HEK293 (cell line): ENCODE data around the gene THOP1.
A peak's percentile ranks its signal among the peaks of the same experiment; 100 is the strongest.

Experiments
- GFI1B ChIP-seq: fragments of 450-650 bp; formaldehyde crosslinking; IDR thresholded peaks from 2 replicates; pipeline ENCODE4 v1.5.1; 2016; ENCODE audit warnings: missing biosample characterization, missing genetic modification characterization
- HOXC10 ChIP-seq: sonication (generic); formaldehyde crosslinking; IDR thresholded peaks from 2 replicates; pipeline ENCODE4 v1.8.1; 2023; ENCODE audit warnings: mild to moderate bottlenecking, missing genetic modification reagents
- RBAK ChIP-seq: fragments of 450-650 bp; formaldehyde crosslinking; IDR thresholded peaks from 2 replicates; pipeline ENCODE4 v1.5.1; 2016; ENCODE audit warnings: missing biosample characterization, missing genetic modification characterization
- SALL2 ChIP-seq: fragments of 450-650 bp; formaldehyde crosslinking; IDR thresholded peaks from 2 replicates; pipeline ENCODE4 v1.5.0; 2017; ENCODE audit warnings: missing biosample characterization, mild to moderate bottlenecking, missing genetic modification characterization, borderline replicate concordance
- SCRT2 ChIP-seq: fragments of 450-650 bp; formaldehyde crosslinking; IDR thresholded peaks from 2 replicates; pipeline ENCODE4 v1.5.1; 2016; ENCODE audit warnings: missing biosample characterization, missing genetic modification characterization
- TCF7L2 ChIP-seq: IDR thresholded peaks from 2 replicates; pipeline ENCODE4 v1.6.1; 2011; ENCODE audit warnings: low read depth, mild to moderate bottlenecking, inconsistent platforms, low read length, moderate library complexity, borderline replicate concordance
- ZNF10 ChIP-seq: fragments of 450-650 bp; formaldehyde crosslinking; IDR thresholded peaks from 2 replicates; pipeline ENCODE4 v1.5.1; 2017; ENCODE audit warnings: missing biosample characterization, missing genetic modification characterization
- ZNF121 ChIP-seq: fragments of 450-650 bp; formaldehyde crosslinking; IDR thresholded peaks from 2 replicates; pipeline ENCODE4 v1.5.1; 2016; ENCODE audit warnings: missing biosample characterization, missing genetic modification characterization
- ZNF184 ChIP-seq: fragments of 450-650 bp; IDR thresholded peaks from 2 replicates; pipeline ENCODE4 v1.5.1; 2018; ENCODE audit warnings: missing biosample characterization, mild to moderate bottlenecking, missing genetic modification characterization
- ZNF214 ChIP-seq: fragments of 450-650 bp; formaldehyde crosslinking; IDR thresholded peaks from 2 replicates; pipeline ENCODE4 v1.5.1; 2017; ENCODE audit warnings: missing biosample characterization, mild to moderate bottlenecking, missing genetic modification characterization, borderline replicate concordance
- ZNF221 ChIP-seq: fragments of 450-650 bp; formaldehyde crosslinking; IDR thresholded peaks from 2 replicates; pipeline ENCODE4 v1.5.1; 2017; ENCODE audit warnings: missing biosample characterization, missing genetic modification characterization, borderline replicate concordance
- ZNF248 ChIP-seq: fragments of 450-650 bp; formaldehyde crosslinking; IDR thresholded peaks from 2 replicates; pipeline ENCODE4 v1.5.1; 2017; ENCODE audit warnings: missing biosample characterization, missing genetic modification characterization
- ZNF37A ChIP-seq: fragments of 450-650 bp; IDR thresholded peaks from 2 replicates; pipeline ENCODE4 v1.5.1; 2018; ENCODE audit warnings: missing biosample characterization, missing genetic modification characterization
- ZNF521 ChIP-seq: fragments of 450-650 bp; formaldehyde crosslinking; IDR thresholded peaks from 2 replicates; pipeline ENCODE4 v1.5.1; 2017; ENCODE audit warnings: missing biosample characterization, mild to moderate bottlenecking, missing genetic modification characterization
- ZNF549 ChIP-seq: fragments of 450-650 bp; IDR thresholded peaks from 2 replicates; pipeline ENCODE4 v1.5.1; 2018; ENCODE audit warnings: missing biosample characterization, missing genetic modification characterization, mild to moderate bottlenecking, inconsistent platforms, moderate library complexity
- ZNF621 ChIP-seq: fragments of 450-650 bp; formaldehyde crosslinking; IDR thresholded peaks from 2 replicates; pipeline ENCODE4 v1.5.1; 2017; ENCODE audit warnings: missing biosample characterization, missing genetic modification characterization
- ZNF624 ChIP-seq: fragments of 450-650 bp; formaldehyde crosslinking; IDR thresholded peaks from 2 replicates; pipeline ENCODE4 v1.5.1; 2017; ENCODE audit warnings: missing biosample characterization, missing genetic modification characterization
- ZNF660 ChIP-seq: fragments of 450-650 bp; IDR thresholded peaks from 2 replicates; pipeline ENCODE4 v1.5.1; 2018; ENCODE audit warnings: missing biosample characterization, mild to moderate bottlenecking, missing genetic modification characterization
- ZNF707 ChIP-seq: fragments of 450-650 bp; formaldehyde crosslinking; IDR thresholded peaks from 2 replicates; pipeline ENCODE4 v1.5.1; 2016; ENCODE audit warnings: missing biosample characterization, missing genetic modification characterization
- ZNF76 ChIP-seq: fragments of 450-650 bp; formaldehyde crosslinking; IDR thresholded peaks from 2 replicates; pipeline ENCODE4; 2016; ENCODE audit warnings: low read depth, missing biosample characterization, missing genetic modification characterization, borderline replicate concordance
- TF ChIP-seq, protein P1 (sequence below): fragments of 450-650 bp; formaldehyde crosslinking; IDR thresholded peaks from 2 replicates; pipeline ENCODE4 v1.5.1; 2016; ENCODE audit warnings: missing biosample characterization, missing genetic modification characterization
- TF ChIP-seq, protein P2 (sequence below): fragments of 450-650 bp; formaldehyde crosslinking; IDR thresholded peaks from 2 replicates; pipeline ENCODE4 v1.5.1; 2017; ENCODE audit warnings: missing biosample characterization, missing genetic modification characterization
- TF ChIP-seq, protein P3 (sequence below): fragments of 450-650 bp; formaldehyde crosslinking; IDR thresholded peaks from 2 replicates; pipeline ENCODE4 v1.5.1; 2016; ENCODE audit warnings: missing biosample characterization, missing genetic modification characterization
- TF ChIP-seq, protein P4 (sequence below): fragments of 450-650 bp; formaldehyde crosslinking; optimal IDR thresholded peaks from 2 replicates; pipeline ENCODE3; 2016; ENCODE audit warnings: missing biosample characterization, mild to moderate bottlenecking, missing genetic modification characterization
- TF ChIP-seq, protein P5 (sequence below): fragments of 450-650 bp; formaldehyde crosslinking; IDR thresholded peaks from 2 replicates; pipeline ENCODE4 v1.5.1; 2016; ENCODE audit warnings: missing biosample characterization, missing genetic modification characterization
- TF ChIP-seq, protein P6 (sequence below): fragments of 450-650 bp; formaldehyde crosslinking; IDR thresholded peaks from 2 replicates; pipeline ENCODE4 v1.5.1; 2016; ENCODE audit warnings: missing biosample characterization, missing genetic modification characterization, borderline replicate concordance
- TF ChIP-seq, protein P7 (sequence below): fragments of 450-650 bp; formaldehyde crosslinking; IDR thresholded peaks from 2 replicates; pipeline ENCODE4 v1.5.1; 2017; ENCODE audit warnings: missing biosample characterization, missing genetic modification characterization

Gene THOP1

DNA sequence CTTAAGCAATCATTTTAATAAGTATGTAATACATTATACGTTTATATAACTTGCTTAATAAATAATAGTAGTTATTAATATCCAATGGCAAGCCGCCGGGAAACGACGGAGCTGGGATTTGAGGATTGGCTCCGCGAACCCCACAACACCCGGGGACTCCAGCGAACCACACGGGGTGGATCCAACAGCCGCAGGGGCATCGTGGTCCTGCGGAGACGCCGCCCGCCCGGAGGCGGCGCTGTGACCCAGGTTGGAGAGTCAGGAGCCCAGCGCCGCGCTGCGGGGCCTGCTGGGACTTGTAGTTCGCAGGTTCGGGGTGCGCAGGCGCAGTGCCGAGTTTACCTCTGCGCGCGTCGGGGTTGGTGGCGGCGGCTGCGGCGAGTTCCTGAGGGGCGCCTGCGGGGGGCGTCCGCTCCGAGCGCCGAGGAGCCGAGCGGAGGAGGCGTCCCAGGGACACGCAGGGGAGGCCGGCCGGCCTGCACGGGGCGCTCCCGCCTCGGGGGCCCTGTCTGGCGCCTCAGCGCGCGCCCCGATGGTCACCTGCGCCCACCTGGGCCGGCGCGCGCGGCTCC is 34.3 kb downstream of the THOP1 start, which contains the start of gene ZNF554 (continued):
- TF ChIP-seq, protein P1, sequence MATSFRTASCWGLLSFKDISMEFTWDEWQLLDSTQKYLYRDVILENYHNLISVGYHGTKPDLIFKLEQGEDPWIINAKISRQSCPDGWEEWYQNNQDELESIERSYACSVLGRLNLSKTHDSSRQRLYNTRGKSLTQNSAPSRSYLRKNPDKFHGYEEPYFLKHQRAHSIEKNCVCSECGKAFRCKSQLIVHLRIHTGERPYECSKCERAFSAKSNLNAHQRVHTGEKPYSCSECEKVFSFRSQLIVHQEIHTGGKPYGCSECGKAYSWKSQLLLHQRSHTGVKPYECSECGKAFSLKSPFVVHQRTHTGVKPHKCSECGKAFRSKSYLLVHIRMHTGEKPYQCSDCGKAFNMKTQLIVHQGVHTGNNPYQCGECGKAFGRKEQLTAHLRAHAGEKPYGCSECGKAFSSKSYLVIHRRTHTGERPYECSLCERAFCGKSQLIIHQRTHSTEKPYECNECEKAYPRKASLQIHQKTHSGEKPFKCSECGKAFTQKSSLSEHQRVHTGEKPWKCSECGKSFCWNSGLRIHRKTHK, result no peak
- TF ChIP-seq, protein P2, sequence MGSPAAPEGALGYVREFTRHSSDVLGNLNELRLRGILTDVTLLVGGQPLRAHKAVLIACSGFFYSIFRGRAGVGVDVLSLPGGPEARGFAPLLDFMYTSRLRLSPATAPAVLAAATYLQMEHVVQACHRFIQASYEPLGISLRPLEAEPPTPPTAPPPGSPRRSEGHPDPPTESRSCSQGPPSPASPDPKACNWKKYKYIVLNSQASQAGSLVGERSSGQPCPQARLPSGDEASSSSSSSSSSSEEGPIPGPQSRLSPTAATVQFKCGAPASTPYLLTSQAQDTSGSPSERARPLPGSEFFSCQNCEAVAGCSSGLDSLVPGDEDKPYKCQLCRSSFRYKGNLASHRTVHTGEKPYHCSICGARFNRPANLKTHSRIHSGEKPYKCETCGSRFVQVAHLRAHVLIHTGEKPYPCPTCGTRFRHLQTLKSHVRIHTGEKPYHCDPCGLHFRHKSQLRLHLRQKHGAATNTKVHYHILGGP, result no peak
- TF ChIP-seq, protein P3, sequence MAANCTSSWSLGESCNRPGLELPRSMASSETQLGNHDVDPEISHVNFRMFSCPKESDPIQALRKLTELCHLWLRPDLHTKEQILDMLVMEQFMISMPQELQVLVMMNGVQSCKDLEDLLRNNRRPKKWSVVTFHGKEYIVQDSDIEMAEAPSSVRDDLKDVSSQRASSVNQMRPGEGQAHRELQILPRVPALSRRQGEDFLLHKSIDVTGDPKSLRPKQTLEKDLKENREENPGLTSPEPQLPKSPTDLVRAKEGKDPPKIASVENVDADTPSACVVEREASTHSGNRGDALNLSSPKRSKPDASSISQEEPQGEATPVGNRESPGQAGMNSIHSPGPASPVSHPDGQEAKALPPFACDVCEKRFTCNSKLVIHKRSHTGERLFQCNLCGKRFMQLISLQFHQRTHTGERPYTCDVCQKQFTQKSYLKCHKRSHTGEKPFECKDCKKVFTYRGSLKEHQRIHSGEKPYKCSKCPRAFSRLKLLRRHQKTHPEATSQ (tag by site-specific recombination), result no peak
- TF ChIP-seq, protein P4, sequence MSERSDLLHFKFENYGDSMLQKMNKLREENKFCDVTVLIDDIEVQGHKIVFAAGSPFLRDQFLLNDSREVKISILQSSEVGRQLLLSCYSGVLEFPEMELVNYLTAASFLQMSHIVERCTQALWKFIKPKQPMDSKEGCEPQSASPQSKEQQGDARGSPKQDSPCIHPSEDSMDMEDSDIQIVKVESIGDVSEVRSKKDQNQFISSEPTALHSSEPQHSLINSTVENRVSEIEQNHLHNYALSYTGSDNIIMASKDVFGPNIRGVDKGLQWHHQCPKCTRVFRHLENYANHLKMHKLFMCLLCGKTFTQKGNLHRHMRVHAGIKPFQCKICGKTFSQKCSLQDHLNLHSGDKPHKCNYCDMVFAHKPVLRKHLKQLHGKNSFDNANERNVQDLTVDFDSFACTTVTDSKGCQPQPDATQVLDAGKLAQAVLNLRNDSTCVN (tag by site-specific recombination), result peak; percentile 78
- TF ChIP-seq ZNF521 (tag by site-specific recombination) (no peak), ZNF184 (tag by site-specific recombination) (peak; percentile 34; the same call in 1 of the 2 replicates), ZNF214 (tag by site-specific recombination) (no peak), ZNF10 (tag by site-specific recombination) (no peak), GFI1B (no peak), ZNF621 (no peak), ZNF37A (tag by site-specific recombination) (no peak), ZNF549 (tag by site-specific recombination) (no peak), ZNF707 (tag by site-specific recombination) (no peak), RBAK (tag by site-specific recombination) (peak; percentile 20; the same call in 1 of the 2 replicates), ZNF221 (tag by site-specific recombination) (no peak), ZNF248 (no peak), ZNF121 (tag by site-specific recombination) (no peak), TCF7L2 (no peak), ZNF76 (peak; percentile 97), ZNF660 (tag by site-specific recombination) (peak; percentile 85), ZNF624 (tag by site-specific recombination) (no peak), SALL2 (no peak), HOXC10 (no peak), SCRT2 (tag by site-specific recombination) (no peak)
- TF ChIP-seq, protein P5, sequence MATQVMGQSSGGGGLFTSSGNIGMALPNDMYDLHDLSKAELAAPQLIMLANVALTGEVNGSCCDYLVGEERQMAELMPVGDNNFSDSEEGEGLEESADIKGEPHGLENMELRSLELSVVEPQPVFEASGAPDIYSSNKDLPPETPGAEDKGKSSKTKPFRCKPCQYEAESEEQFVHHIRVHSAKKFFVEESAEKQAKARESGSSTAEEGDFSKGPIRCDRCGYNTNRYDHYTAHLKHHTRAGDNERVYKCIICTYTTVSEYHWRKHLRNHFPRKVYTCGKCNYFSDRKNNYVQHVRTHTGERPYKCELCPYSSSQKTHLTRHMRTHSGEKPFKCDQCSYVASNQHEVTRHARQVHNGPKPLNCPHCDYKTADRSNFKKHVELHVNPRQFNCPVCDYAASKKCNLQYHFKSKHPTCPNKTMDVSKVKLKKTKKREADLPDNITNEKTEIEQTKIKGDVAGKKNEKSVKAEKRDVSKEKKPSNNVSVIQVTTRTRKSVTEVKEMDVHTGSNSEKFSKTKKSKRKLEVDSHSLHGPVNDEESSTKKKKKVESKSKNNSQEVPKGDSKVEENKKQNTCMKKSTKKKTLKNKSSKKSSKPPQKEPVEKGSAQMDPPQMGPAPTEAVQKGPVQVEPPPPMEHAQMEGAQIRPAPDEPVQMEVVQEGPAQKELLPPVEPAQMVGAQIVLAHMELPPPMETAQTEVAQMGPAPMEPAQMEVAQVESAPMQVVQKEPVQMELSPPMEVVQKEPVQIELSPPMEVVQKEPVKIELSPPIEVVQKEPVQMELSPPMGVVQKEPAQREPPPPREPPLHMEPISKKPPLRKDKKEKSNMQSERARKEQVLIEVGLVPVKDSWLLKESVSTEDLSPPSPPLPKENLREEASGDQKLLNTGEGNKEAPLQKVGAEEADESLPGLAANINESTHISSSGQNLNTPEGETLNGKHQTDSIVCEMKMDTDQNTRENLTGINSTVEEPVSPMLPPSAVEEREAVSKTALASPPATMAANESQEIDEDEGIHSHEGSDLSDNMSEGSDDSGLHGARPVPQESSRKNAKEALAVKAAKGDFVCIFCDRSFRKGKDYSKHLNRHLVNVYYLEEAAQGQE (tag by site-specific recombination), result peak; percentile 44; the same call in 1 of the 2 replicates
- TF ChIP-seq, protein P6, sequence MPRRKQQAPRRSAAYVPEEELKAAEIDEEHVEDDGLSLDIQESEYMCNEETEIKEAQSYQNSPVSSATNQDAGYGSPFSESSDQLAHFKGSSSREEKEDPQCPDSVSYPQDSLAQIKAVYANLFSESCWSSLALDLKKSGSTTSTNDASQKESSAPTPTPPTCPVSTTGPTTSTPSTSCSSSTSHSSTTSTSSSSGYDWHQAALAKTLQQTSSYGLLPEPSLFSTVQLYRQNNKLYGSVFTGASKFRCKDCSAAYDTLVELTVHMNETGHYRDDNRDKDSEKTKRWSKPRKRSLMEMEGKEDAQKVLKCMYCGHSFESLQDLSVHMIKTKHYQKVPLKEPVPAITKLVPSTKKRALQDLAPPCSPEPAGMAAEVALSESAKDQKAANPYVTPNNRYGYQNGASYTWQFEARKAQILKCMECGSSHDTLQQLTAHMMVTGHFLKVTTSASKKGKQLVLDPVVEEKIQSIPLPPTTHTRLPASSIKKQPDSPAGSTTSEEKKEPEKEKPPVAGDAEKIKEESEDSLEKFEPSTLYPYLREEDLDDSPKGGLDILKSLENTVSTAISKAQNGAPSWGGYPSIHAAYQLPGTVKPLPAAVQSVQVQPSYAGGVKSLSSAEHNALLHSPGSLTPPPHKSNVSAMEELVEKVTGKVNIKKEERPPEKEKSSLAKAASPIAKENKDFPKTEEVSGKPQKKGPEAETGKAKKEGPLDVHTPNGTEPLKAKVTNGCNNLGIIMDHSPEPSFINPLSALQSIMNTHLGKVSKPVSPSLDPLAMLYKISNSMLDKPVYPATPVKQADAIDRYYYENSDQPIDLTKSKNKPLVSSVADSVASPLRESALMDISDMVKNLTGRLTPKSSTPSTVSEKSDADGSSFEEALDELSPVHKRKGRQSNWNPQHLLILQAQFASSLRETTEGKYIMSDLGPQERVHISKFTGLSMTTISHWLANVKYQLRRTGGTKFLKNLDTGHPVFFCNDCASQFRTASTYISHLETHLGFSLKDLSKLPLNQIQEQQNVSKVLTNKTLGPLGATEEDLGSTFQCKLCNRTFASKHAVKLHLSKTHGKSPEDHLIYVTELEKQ (tag by site-specific recombination), result no peak
- TF ChIP-seq, protein P7, sequence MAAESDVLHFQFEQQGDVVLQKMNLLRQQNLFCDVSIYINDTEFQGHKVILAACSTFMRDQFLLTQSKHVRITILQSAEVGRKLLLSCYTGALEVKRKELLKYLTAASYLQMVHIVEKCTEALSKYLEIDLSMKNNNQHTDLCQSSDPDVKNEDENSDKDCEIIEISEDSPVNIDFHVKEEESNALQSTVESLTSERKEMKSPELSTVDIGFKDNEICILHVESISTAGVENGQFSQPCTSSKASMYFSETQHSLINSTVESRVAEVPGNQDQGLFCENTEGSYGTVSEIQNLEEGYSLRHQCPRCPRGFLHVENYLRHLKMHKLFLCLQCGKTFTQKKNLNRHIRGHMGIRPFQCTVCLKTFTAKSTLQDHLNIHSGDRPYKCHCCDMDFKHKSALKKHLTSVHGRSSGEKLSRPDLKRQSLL (tag by site-specific recombination), result peak; percentile 41; the same call in 1 of the 2 replicates
